ENCODE data around the gene HEYL. TPM values are rescaled to one million over a fixed set of nuclear protein-coding genes. Genes with fewer than 3 reads are reported as not detected.

Gene HEYL
- total RNA-seq, 1 experiment from 2014 or later: 3.4 TPM

GRCh38 chr1:39622427-39622826 is 17.0 kb downstream of the HEYL start:
- no peaks in the 10 kb centered on the region for H3K36me3 Mint-ChIP-seq (ENCODE audit: insufficient read depth, unreplicated experiment)
- no peaks in the 10 kb centered on the region for H3K9me3 Mint-ChIP-seq (ENCODE audit: unreplicated experiment)
- H3K4me1 Mint-ChIP-seq (ENCODE audit: low read depth, unreplicated experiment): no peaks in the 10 kb centered on the region
- no peak for DNase-seq
- H3K4me3 Mint-ChIP-seq (ENCODE audit: unreplicated experiment): no peak overlapping the region
- Histone ChIP-seq H3K36me3 (ENCODE audit: control insufficient read depth, insufficient read depth, low read length) (no peaks in the 10 kb centered on the region), H3K9me3 (no peaks in the 10 kb centered on the region), H3K4me1 (no peaks in the 10 kb centered on the region), H3K27me3 (replicated peaks; ENCODE audit: control insufficient read depth, insufficient read depth, low read length) (no peaks in the 10 kb centered on the region), H3K4me3 (ENCODE audit: low read depth, low read length) (no peak overlapping the region)
- no peak for TF ChIP-seq CTCF (IDR thresholded peaks at IDR 0.05; ENCODE audit: insufficient read depth in 1 of 2, low read depth in 1 of 2, low read length in 1 of 2, severe bottlenecking in 1 of 2, unreplicated experiment in 1 of 2)
- BruUV-seq (replicated peaks): no TSS peak
- intact Hi-C loops (cut with micrococcal nuclease; ENCODE audit: unreplicated experiment): no loop called here
- no peaks in the 10 kb centered on the region for H3K27me3 Mint-ChIP-seq (ENCODE audit: insufficient read depth, unreplicated experiment)
- H3K27ac Mint-ChIP-seq (ENCODE audit: unreplicated experiment): no peak overlapping the region
- CTCF ChIA-PET: no interaction called here
- POLR2A ChIA-PET: no interaction called here

GRCh38 chr1:39620659-39621165 is 18.7 kb downstream of the HEYL start:
- no peaks in the 10 kb centered on the region for H3K9me3 ChIP-seq
- CTCF ChIA-PET: no interaction called here
- no peaks in the 10 kb centered on the region for H3K4me1 Mint-ChIP-seq (ENCODE audit: low read depth, unreplicated experiment)
- H3K4me3 ChIP-seq (ENCODE audit: low read depth, low read length): no peak overlapping the region
- no peak overlapping the region for H3K4me3 Mint-ChIP-seq (ENCODE audit: unreplicated experiment)
- no TSS peak for BruUV-seq (replicated peaks)
- H3K27me3 ChIP-seq (replicated peaks; ENCODE audit: control insufficient read depth, insufficient read depth, low read length): no peaks in the 10 kb centered on the region
- H3K27ac Mint-ChIP-seq (ENCODE audit: unreplicated experiment): no peak overlapping the region
- no peaks in the 10 kb centered on the region for H3K36me3 Mint-ChIP-seq (ENCODE audit: insufficient read depth, unreplicated experiment)
- H3K27me3 Mint-ChIP-seq (ENCODE audit: insufficient read depth, unreplicated experiment): no peaks in the 10 kb centered on the region
- intact Hi-C loops (cut with micrococcal nuclease; ENCODE audit: unreplicated experiment): no loop called here
- no peak for TF ChIP-seq CTCF (IDR thresholded peaks at IDR 0.05; ENCODE audit: insufficient read depth in 1 of 2, low read depth in 1 of 2, low read length in 1 of 2, severe bottlenecking in 1 of 2, unreplicated experiment in 1 of 2)
- H3K4me1 ChIP-seq: no peaks in the 10 kb centered on the region
- no peak for DNase-seq
- no peaks in the 10 kb centered on the region for H3K36me3 ChIP-seq (ENCODE audit: control insufficient read depth, insufficient read depth, low read length)
- POLR2A ChIA-PET: no interaction called here
- H3K9me3 Mint-ChIP-seq (ENCODE audit: unreplicated experiment): no peaks in the 10 kb centered on the region

- no peak overlapping the region for H3K4me3 ChIP-seq (ENCODE audit: low read depth, low read length)
- no peaks in the 10 kb centered on the region for H3K4me1 ChIP-seq
- H3K27me3 Mint-ChIP-seq (ENCODE audit: insufficient read depth, unreplicated experiment): no peaks in the 10 kb centered on the region
- H3K4me1 Mint-ChIP-seq (ENCODE audit: low read depth, unreplicated experiment): no peaks in the 10 kb centered on the region
- no peaks in the 10 kb centered on the region for H3K9me3 ChIP-seq
- intact Hi-C loops (cut with micrococcal nuclease; ENCODE audit: unreplicated experiment): no loop called here
- no peaks in the 10 kb centered on the region for H3K36me3 Mint-ChIP-seq (ENCODE audit: insufficient read depth, unreplicated experiment)
- TF ChIP-seq CTCF (IDR thresholded peaks at IDR 0.05; ENCODE audit: insufficient read depth in 1 of 2, low read depth in 1 of 2, low read length in 1 of 2, severe bottlenecking in 1 of 2, unreplicated experiment in 1 of 2): no peak
- ChIA-PET CTCF (no interaction called here), POLR2A (no interaction called here)
- H3K4me3 Mint-ChIP-seq (ENCODE audit: unreplicated experiment): no peak overlapping the region
- BruUV-seq (replicated peaks): no TSS peak
- H3K27ac Mint-ChIP-seq (ENCODE audit: unreplicated experiment): no peak overlapping the region
- DNase-seq: no peak
- H3K27me3 ChIP-seq (replicated peaks; ENCODE audit: control insufficient read depth, insufficient read depth, low read length): no peaks in the 10 kb centered on the region
- H3K36me3 ChIP-seq (ENCODE audit: control insufficient read depth, insufficient read depth, low read length): no peaks in the 10 kb centered on the region
- H3K9me3 Mint-ChIP-seq (ENCODE audit: unreplicated experiment): no peaks in the 10 kb centered on the region
Measured at GRCh38 chr1:39617488-39618049, 21.9 kb downstream of the HEYL start.
